ENCODE data around the gene VPS26A. TPM values are rescaled to one million over a fixed set of nuclear protein-coding genes. Genes with fewer than 3 reads are reported as not detected.
A peak's percentile ranks its signal among the peaks of the same experiment; 100 is the strongest.
"Not testable (repeated sequence)": the region's sequence is repeated elsewhere in the genome, so short reads cannot be mapped to it uniquely, and the experiment has no call there.

VPS26A gene
- total RNA-seq, 3 donors from 2014 or later (not counting 1 experiment from before 2014, with no cell fraction given): 62.6 to 86.4 (median 86.2) TPM

DNA sequence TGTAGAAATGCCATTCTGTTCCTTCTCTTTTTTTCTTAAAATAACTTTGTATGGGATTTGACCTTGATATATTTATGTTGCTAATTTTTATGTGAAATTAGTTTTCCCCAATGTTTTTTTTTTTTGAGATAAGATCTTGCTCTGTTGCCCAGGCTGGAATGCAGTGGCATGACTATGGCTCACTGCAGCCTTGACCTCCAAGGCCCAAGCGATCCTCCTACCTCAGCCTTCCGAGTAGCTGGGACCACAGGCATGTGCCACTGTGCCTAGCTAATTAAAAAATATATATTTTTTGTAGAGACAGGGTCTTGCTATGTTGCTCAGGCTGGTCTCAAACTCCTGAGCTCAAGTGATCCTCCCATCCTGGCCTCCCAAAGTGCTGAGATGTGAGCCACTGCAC lies 16.0 kb downstream of the VPS26A start:
- Mint-ChIP-seq H3K36me3 (no peaks in the 10 kb centered on the region), H3K9me3 (no peaks in the 10 kb centered on the region), H3K27me3 (ENCODE audit: low read depth in 2 of 2) (no peaks in the 10 kb centered on the region), H3K4me3 (no peak overlapping the region), H3K4me1 (peaks cover 47 to 48% of the 10 kb centered on the region in 2 donors), H3K27ac (peak overlapping the region; percentile 14 to 77)
- no peaks in the 10 kb centered on the region for H3K27me3 ChIP-seq (ENCODE audit: control insufficient read depth, insufficient read depth, low read length)
- no peak overlapping the region for H3K4me3 ChIP-seq (ENCODE audit: low read length)
- DNase-seq (no peak), ATAC-seq (no peak)
- WGBS (ENCODE audit: insufficient coverage): 100% methylated on average over 2 of the region's 2 CpGs
- TF ChIP-seq CTCF (IDR thresholded peaks at IDR 0.05): no peak
- no peak overlapping the region for H3K27ac ChIP-seq (ENCODE audit: low read length)
- H3K4me1 ChIP-seq (ENCODE audit: control insufficient read depth, insufficient read depth, low read length): no peaks in the 10 kb centered on the region
- peaks cover 25% of the 10 kb centered on the region for H3K36me3 ChIP-seq (ENCODE audit: control insufficient read depth, insufficient read depth, low read length)
- intact Hi-C loops (cut with micrococcal nuclease): no loop called here
- no peaks in the 10 kb centered on the region for H3K9me3 ChIP-seq (ENCODE audit: control insufficient read depth, insufficient read depth, low read length)

GRCh38 chr10:69141304-69141703 lies 17.3 kb downstream of the VPS26A start:
- Histone ChIP-seq H3K27ac (ENCODE audit: low read length) (no peak overlapping the region), H3K36me3 (ENCODE audit: control insufficient read depth, insufficient read depth, low read length) (peaks cover 13% of the 10 kb centered on the region), H3K27me3 (ENCODE audit: control insufficient read depth, insufficient read depth, low read length) (no peaks in the 10 kb centered on the region), H3K4me1 (ENCODE audit: control insufficient read depth, insufficient read depth, low read length) (no peaks in the 10 kb centered on the region), H3K4me3 (ENCODE audit: low read length) (no peak overlapping the region), H3K9me3 (ENCODE audit: control insufficient read depth, insufficient read depth, low read length) (no peaks in the 10 kb centered on the region)
- intact Hi-C loops (cut with micrococcal nuclease): no loop called here
- TF ChIP-seq CTCF (IDR thresholded peaks at IDR 0.05): no peak
- ATAC-seq: no peak
- H3K9me3 Mint-ChIP-seq: no peaks in the 10 kb centered on the region
- no peak overlapping the region for H3K4me3 Mint-ChIP-seq
- 67% methylated on average over 1 of the region's 1 CpG for WGBS (ENCODE audit: insufficient coverage)
- H3K36me3 Mint-ChIP-seq: no peaks in the 10 kb centered on the region
- no peaks in the 10 kb centered on the region for H3K27me3 Mint-ChIP-seq (ENCODE audit: low read depth in 2 of 2)
- no peak for DNase-seq
- H3K27ac Mint-ChIP-seq: peak overlapping the region; percentile 47
- peaks cover 50 to 56% of the 10 kb centered on the region in 2 donors for H3K4me1 Mint-ChIP-seq

- H3K36me3 ChIP-seq (ENCODE audit: control insufficient read depth, insufficient read depth, low read length); H3K4me3 ChIP-seq (ENCODE audit: low read length); H3K4me3 Mint-ChIP-seq; intact Hi-C loops (cut with micrococcal nuclease); H3K9me3 ChIP-seq (ENCODE audit: control insufficient read depth, insufficient read depth, low read length); ATAC-seq; H3K36me3 Mint-ChIP-seq; H3K27me3 ChIP-seq (ENCODE audit: control insufficient read depth, insufficient read depth, low read length); H3K9me3 Mint-ChIP-seq; DNase-seq; H3K4me1 ChIP-seq (ENCODE audit: control insufficient read depth, insufficient read depth, low read length); H3K27me3 Mint-ChIP-seq (ENCODE audit: low read depth in 2 of 2); H3K27ac ChIP-seq (ENCODE audit: low read length): not testable (repeated sequence)
- WGBS (ENCODE audit: insufficient coverage): 100% methylated on average over 1 of the region's 3 CpGs
- peaks cover 58 to 62% of the 10 kb centered on the region in 2 donors for H3K4me1 Mint-ChIP-seq
- peak overlapping the region in 1 of 2 donors; percentile 63 for H3K27ac Mint-ChIP-seq
Observed at GRCh38 chr10:69142074-69142473, 18.1 kb downstream of the VPS26A start.

DNA sequence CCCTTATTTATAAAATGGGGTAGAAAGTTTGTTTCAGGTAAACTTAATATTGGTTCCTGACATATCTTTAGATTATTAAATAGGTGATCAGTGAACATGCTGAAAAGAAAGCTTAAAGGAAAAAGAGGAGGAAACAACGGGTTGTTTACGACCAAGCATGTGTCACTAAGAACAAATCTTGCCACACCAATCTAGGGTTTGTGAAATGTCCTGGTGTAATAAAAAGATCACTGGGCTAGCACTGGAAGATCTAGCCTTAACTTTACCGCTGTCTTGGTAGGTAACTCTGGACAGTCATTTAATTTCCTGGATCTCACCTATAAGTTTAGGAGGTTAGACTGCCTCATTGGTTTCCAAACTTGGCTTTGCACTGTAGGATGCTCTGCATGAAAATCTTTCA lies 19.0 kb downstream of the VPS26A start:
- Mint-ChIP-seq H3K4me3 (no peak overlapping the region), H3K4me1 (peaks cover 62% of the 10 kb centered on the region in 2 donors), H3K27ac (peak overlapping the region; percentile 2 to 63), H3K36me3 (no peaks in the 10 kb centered on the region), H3K9me3 (no peaks in the 10 kb centered on the region), H3K27me3 (ENCODE audit: low read depth in 2 of 2) (no peaks in the 10 kb centered on the region)
- no peak for TF ChIP-seq CTCF (IDR thresholded peaks at IDR 0.05)
- no peaks in the 10 kb centered on the region for H3K9me3 ChIP-seq (ENCODE audit: control insufficient read depth, insufficient read depth, low read length)
- H3K27me3 ChIP-seq (ENCODE audit: control insufficient read depth, insufficient read depth, low read length): no peaks in the 10 kb centered on the region
- H3K36me3 ChIP-seq (ENCODE audit: control insufficient read depth, insufficient read depth, low read length): no peaks in the 10 kb centered on the region
- H3K4me3 ChIP-seq (ENCODE audit: low read length): no peak overlapping the region
- ATAC-seq (no peak), DNase-seq (no peak)
- intact Hi-C loops (cut with micrococcal nuclease): no loop called here
- 50% methylated on average over 2 of the region's 3 CpGs for WGBS (ENCODE audit: insufficient coverage)
- H3K27ac ChIP-seq (ENCODE audit: low read length): no peak overlapping the region
- H3K4me1 ChIP-seq (ENCODE audit: control insufficient read depth, insufficient read depth, low read length): no peaks in the 10 kb centered on the region

All from natural killer cell (primary cell).